Measurements from ENCODE around the gene RBM47.
"Not testable (repeated sequence)": the region's sequence is repeated elsewhere in the genome, so short reads cannot be mapped to it uniquely, and the experiment has no call there.

The RBM47 gene

GRCh38 chr4:40419231-40419912 lies 210.3 kb downstream of the RBM47 start:
- DNase-seq (ENCODE audit: insufficient read length, low spot score) (no peak), FAIRE-seq (no peak)

- FAIRE-seq (no peak), DNase-seq (ENCODE audit: insufficient read length, low spot score) (no peak)
These were observed 211.0 kb downstream of the RBM47 start for GRCh38 chr4:40418430-40419230.

DNA sequence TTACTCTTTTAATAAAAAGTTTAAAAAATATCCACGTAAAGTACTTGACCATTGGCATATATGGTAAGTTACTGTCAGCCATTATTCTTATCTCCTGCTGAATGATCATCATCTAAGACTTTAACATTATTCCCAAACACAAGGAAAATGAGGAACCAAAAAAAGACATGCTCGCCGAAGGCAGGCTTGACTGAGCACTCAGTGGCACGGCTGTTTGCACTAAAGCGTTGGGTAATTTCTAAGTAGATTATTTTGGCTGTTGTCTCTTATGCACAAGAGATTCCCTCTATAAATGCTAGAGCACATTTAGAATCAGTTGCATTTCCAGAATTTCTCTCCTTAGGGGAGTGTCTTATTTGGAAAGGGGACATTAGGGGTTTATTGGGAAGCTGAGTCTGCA lies 211.7 kb downstream of the RBM47 start:
- no peak for DNase-seq (ENCODE audit: insufficient read length, low spot score)
- FAIRE-seq = no peak

DNA sequence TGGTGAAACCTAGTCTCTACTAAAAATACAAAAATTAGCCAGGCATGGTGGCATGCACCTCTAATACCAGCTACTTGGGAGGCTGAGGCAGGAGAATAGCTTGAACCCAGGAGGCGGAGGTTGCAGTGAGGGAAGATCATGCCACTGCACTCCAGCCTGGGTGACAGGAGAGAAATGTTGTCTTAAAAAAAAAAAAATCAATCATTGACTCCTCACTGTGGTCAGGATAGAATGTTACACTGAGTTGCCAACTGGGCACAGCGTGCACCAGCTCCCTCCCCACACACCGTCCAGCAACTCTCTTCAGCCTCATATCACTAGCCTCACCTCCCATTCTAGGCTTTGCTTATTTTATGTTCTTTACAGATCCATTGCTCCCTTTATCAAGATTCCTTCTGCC lies 215.0 kb downstream of the RBM47 start:
- DNase-seq (ENCODE audit: insufficient read length, low spot score) (no peak), FAIRE-seq (no peak)

DNA sequence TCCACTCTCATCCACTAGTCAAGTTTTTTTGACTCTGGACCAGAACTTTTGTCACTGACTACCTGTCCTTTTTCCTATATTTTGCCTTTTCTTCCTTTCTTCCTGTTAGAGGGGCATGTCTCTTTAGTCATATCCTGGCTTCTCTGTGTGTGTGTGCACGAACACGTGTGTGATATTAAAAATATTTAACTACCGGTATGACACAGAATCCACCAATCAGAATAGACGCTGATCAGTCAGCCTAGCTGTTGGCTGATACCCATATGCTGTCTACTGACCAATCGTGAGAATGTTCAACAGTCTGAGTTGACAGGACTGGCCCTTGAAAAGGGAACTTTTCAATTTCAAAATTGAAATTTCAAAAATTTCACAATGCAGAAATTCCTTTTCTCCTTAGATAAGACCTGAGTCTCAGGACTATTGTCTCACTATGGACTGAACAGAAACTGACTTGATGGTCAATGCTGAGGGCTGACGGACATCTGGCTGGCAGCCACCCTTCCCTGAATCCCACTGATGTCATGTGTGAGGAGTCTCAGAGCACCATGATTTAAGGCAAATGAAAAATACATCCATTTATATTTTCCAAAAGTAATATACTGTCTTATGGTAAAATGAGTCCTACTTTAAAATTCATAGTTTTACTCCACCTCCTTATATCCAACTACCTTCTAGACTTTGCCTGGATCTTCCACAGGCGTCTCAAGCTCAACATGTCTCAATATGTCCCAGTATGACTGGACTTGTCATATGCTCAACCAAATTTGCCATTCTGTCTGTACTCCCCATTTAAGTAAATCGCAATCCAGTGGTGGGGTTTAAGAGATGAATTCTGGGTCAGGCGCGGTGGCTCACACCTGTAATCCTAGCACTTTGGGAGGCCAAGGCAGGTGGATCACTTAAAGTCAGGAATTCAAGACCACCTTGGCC lies 216.5 kb downstream of the RBM47 start:
- FAIRE-seq = no peak
- no peak for DNase-seq (ENCODE audit: insufficient read length, low spot score)

DNA sequence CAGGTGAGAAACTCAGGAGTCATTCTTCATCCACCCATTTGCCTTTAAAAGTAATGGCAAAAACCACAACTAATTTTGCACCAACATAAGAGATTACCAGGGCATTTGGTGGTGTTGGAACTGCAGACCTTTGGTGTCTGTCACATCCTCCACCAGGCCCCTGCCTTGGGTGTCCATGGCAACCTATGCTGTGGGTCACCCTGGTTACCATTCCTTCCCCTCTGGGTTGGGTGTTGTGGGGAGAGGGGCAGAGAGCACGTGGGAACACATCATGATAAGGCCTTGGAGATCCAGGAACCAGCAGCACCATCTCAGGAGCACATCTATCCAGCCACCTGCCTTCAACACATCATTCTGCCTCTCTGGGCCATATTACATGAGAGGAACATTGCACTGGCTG lies 217.3 kb downstream of the RBM47 start:
- no peak for DNase-seq (ENCODE audit: insufficient read length, low spot score)
- FAIRE-seq = no peak

GRCh38 chr4:40409835-40410234 lies 219.8 kb downstream of the RBM47 start:
- no peak for DNase-seq (ENCODE audit: insufficient read length, low spot score)
- FAIRE-seq = no peak

DNA sequence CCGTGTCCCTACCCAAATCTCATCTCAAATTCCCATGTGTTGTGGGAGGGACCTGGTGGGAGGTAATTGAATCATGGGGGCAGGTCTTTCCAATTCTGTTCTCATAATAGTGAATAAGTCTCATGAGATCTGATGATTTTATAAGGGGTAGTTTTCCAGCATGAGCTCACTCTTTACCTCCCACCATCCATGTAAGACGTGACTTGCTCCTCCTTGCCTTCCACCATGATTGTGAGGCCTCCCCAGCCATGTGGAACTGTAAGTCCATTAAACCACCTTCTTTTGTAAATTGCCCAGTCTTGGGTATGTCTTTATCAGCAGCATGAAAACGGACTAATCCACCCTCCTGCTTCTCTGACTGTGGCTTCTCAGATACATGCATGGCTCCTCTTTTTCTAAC lies 222.2 kb downstream of the RBM47 start:
- not testable (repeated sequence) for DNase-seq (ENCODE audit: insufficient read length, low spot score); FAIRE-seq

DNA sequence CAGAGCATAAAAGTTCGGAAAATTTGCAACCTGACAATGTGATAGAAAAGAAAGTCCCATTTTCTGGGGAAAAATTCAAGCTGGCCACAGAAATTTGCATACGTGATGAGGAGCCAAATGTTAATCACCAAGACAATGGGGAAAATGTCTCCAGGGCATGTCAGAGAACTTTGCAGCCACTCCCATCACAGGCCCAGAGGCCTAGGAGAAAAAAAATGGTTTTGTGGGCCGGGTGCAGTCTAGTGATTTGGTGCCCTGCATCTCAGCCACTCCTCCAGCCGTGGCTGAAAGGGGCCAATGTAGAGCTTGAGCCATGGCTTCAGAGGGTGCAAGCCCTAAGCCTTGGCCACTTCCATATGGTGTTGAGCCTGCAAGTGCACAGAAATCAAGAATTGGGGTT lies 223.3 kb downstream of the RBM47 start:
- DNase-seq (ENCODE audit: insufficient read length, low spot score) (no peak), FAIRE-seq (no peak)

DNA sequence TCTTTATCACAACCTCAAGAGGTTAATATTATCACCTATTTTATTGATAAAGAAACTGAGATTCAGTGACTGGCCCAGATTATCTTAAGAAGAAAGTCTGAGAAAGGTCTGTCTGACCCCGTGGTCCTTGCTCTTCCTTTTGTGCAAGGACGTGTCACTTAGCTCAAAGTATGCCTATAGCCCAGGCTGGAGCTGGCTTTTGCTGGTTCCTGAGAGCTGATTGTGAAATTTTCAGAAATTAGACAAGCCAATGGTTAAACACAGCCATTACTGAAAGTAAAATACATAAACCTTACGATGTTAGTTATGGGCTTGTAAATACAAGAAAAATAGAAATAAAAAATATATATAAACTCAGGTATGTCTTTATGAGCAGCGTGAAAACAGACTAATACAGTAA lies 224.5 kb downstream of the RBM47 start:
- FAIRE-seq (no peak), DNase-seq (ENCODE audit: insufficient read length, low spot score) (no peak)

DNA sequence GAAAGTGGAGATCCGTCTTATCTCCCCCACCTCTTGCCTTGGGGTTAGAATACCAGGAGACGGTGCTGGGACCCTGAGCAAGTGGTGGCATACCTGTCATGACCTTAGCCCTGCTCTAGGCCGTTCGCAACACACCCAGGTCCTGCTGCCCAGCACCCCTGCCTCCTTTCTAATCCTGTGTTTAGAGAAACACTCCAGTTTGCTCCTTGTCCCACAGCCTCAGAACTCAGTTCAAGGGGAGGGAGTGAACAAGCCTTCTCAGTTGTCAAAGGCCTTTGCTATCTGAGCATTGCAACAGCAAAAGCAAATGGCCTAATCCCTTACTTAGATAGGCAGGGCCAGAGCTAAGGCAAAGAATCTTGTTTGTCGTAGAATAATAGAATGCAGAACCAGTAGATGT lies 226.6 kb downstream of the RBM47 start:
- FAIRE-seq (no peak), DNase-seq (ENCODE audit: insufficient read length, low spot score) (no peak)

DNA sequence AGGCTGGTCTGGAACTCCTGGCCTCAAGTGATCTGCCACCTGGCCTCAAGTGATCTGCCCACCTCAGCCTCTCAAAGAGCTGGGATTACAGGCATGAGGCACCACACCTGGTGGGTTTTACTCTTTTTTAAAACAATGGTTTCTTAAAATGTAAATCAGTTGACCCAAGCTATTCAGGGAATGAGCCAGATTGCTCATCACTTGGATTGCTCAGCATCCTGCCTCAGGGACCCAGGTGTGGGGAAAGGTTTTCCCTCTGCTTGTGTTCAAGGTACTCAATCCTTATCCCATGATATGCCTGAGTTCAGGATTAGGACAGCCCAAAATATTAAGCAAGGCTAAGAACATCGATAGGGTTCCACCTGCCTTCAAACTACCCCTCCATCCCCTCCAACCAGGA lies 227.1 kb downstream of the RBM47 start:
- no peak for DNase-seq (ENCODE audit: insufficient read length, low spot score)
- FAIRE-seq = no peak

GRCh38 chr4:40401631-40402030 lies 228.0 kb downstream of the RBM47 start:
- no peak for DNase-seq (ENCODE audit: insufficient read length, low spot score)

GRCh38 chr4:40401096-40401495 lies 228.6 kb downstream of the RBM47 start:
- FAIRE-seq = no peak
- DNase-seq (ENCODE audit: insufficient read length, low spot score) = no peak

More at GRCh38 chr4:40401631-40402030, 228.0 kb downstream of the RBM47 start:
- no peak for FAIRE-seq

GRCh38 chr4:40399578-40399977 lies 230.1 kb downstream of the RBM47 start:
- FAIRE-seq (no peak), DNase-seq (ENCODE audit: insufficient read length, low spot score) (no peak)

DNA sequence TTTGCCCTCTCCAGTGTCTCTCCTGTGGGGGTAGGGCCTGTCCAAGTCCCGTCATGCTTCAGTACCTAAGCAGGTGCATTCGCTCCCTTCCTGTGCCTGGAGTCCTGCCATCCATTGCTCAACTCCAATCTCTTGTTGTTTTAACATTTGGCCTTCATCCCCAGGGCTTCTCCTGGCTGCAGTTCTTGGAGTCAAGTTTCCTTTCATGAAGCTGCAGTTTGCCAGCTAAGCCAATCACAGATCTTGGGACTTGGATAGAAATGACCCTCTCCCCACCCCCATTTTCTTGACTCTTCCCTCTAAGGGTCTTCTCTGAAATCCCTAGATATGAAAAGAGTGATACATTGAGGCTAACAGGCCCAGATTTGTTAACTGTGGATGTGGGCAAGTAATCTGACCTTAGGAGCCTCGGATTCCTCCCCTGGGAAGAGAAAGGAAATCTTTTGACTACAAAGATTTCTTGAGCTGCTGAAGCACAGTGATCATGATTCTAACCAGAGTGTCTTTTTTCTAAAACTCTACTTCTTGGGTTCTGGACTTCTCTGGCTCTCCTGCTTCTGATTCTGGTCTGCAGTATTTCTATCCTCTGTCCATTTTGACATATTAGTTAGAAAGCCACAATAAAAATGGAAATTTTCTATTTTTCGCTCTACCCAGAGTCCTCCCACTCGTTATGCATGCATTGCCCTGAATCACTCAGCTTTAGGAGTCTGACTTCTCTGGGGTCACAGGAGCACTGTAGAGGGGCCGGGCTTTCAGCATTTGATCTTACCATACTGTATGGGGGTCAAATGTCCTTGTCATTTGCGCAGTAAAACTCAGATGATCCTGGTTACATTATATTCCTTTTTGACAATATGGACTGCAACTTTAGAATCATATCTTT lies 233.5 kb downstream of the RBM47 start:
- DNase-seq (ENCODE audit: insufficient read length, low spot score) (peak; percentile 40), FAIRE-seq (no peak)

- DNase-seq (ENCODE audit: insufficient read length, low spot score) (no peak), FAIRE-seq (no peak)
These were observed 234.3 kb downstream of the RBM47 start for GRCh38 chr4:40395166-40395900.

DNA sequence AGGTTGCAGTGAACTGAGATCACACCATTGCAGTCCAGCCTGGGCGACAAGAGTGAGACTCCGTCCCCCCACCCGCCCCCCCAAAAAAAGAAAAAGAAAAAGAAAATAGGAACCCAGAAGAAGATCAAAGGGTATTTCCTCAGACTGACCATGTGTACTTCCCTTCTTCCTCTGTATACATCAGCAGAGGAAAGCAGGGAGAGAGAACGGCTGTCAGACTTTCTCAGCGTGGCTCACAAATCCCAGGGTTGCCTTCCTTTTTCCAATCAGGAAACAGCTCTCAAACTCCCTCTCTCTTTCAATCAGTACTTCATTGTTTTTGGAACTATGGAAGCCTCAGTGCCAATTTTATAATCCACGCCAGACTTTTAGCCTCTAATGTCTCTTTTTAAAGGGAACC lies 235.4 kb downstream of the RBM47 start:
- DNase-seq (ENCODE audit: insufficient read length, low spot score) (no peak), FAIRE-seq (no peak)

DNA sequence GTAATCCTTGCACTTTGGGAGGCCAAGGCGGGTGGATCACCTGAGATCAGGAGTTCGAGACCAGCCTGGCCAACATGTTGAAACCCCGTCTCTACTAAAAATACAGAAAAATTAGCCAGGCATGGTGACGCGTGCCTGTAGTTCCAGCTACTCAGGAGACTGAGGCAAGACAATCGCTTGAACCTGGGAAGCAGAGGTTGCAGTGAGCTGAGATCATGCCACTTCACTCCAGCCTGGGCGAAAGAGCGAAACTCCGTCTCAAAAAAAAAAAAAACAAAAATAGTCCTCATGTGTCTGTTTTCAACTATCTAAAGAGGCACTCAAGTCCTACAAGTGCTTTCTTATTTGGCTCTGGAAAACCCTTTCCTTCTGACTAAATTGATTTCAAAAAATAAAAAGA lies 237.4 kb downstream of the RBM47 start:
- not testable (repeated sequence) for DNase-seq (ENCODE audit: insufficient read length, low spot score); FAIRE-seq

GRCh38 chr4:40389986-40390385 lies 239.7 kb downstream of the RBM47 start:
- DNase-seq (ENCODE audit: insufficient read length, low spot score) (no peak), FAIRE-seq (no peak)

Data from HTR-8/SVneo (cell line).